Osteoblast (primary cell): Measurements from ENCODE around the gene SUSD4. TPM values are rescaled to one million over a fixed set of nuclear protein-coding genes. Genes with fewer than 3 reads are reported as not detected.

ENCODE experiments used
- DNase-seq: peaks from one replicate; pipeline ENCODE4 v3.0.0; 2011; ENCODE audit warnings: low spot score, mixed read lengths; ENCODE audit not compliant: insufficient read length; ENCODE audit errors: missing footprints
- H2AFZ ChIP-seq: 2 replicates; pipeline ENCODE4 v1.6.0; 2011; ENCODE audit warnings: mild to moderate bottlenecking, low read length
- H3K27ac ChIP-seq: 2 replicates; pipeline ENCODE4 v1.5.1; 2011; ENCODE audit warnings: mild to moderate bottlenecking, low read depth, low read length, moderate library complexity
- H3K27me3 ChIP-seq: 2 replicates; pipeline ENCODE4 v1.6.0; 2012; ENCODE audit warnings: mild to moderate bottlenecking, control low read depth, inconsistent platforms, low read length, moderate library complexity; ENCODE audit not compliant: insufficient read depth
- H3K36me3 ChIP-seq: 2 replicates; pipeline ENCODE4 v1.5.1; 2011; ENCODE audit warnings: mild to moderate bottlenecking, low read length, control low read depth, moderate library complexity; ENCODE audit not compliant: insufficient read depth
- H3K4me1 ChIP-seq: 2 replicates; pipeline ENCODE4 v1.5.1; 2011; ENCODE audit warnings: mild to moderate bottlenecking, low read length, control low read depth, moderate library complexity; ENCODE audit not compliant: insufficient read depth
- H3K4me2 ChIP-seq: 2 replicates; pipeline ENCODE4 v1.6.0; 2011; ENCODE audit warnings: mild to moderate bottlenecking, low read length; ENCODE audit not compliant: insufficient read depth
- H3K4me3 ChIP-seq: fragments of 200-600 bp; sonication (generic); 3 replicates; pipeline ENCODE4 v1.5.1; 2012; ENCODE audit warnings: mild to moderate bottlenecking, low read length, inconsistent platforms; ENCODE audit not compliant: insufficient read depth
- H3K79me2 ChIP-seq: 2 replicates; pipeline ENCODE4 v1.6.0; 2012; ENCODE audit warnings: mild to moderate bottlenecking, low read length, control low read depth, inconsistent platforms; ENCODE audit not compliant: insufficient read depth
- H3K9me3 ChIP-seq: 2 replicates; pipeline ENCODE4 v1.5.1; 2011; ENCODE audit warnings: low read depth, low read length, control low read depth
- H4K20me1 ChIP-seq: 2 replicates; pipeline ENCODE4 v1.6.0; 2012; ENCODE audit warnings: mild to moderate bottlenecking, low read length, control low read depth; ENCODE audit not compliant: insufficient read depth
- total RNA-seq: library from RNA; depleted of rRNA; stranded (reverse); fragments of >200 nt; gene quantifications from 2 replicates; pipeline ENCODE4 v1.2.3, GENCODE V29; 2012
- TF ChIP-seq, protein P1 (sequence below): IDR thresholded peaks from 2 replicates; pipeline ENCODE4 v1.5.1; 2011; ENCODE audit warnings: mild to moderate bottlenecking, low read depth, low read length, moderate library complexity; ENCODE audit errors: extremely low read depth

Gene SUSD4
- total RNA-seq, 1 donor, result not detected

GRCh38 chr1:223229756-223230155 lies 134.2 kb downstream of the SUSD4 start:
- no peaks in the 10 kb centered on the region for H3K9me3 ChIP-seq
- DNase-seq, result peak; percentile 14
- H3K27ac ChIP-seq, result peak overlapping the region; percentile 97
- H3K4me3 ChIP-seq, result peak overlapping the region; percentile 31
- no peaks in the 10 kb centered on the region for H3K36me3 ChIP-seq
- H3K4me2 ChIP-seq, result peak overlapping the region; percentile 80
- no peaks in the 10 kb centered on the region for H3K27me3 ChIP-seq
- H4K20me1 ChIP-seq, result no peaks in the 10 kb centered on the region
- peaks cover 48% of the 10 kb centered on the region for H3K4me1 ChIP-seq
- TF ChIP-seq, protein P1, sequence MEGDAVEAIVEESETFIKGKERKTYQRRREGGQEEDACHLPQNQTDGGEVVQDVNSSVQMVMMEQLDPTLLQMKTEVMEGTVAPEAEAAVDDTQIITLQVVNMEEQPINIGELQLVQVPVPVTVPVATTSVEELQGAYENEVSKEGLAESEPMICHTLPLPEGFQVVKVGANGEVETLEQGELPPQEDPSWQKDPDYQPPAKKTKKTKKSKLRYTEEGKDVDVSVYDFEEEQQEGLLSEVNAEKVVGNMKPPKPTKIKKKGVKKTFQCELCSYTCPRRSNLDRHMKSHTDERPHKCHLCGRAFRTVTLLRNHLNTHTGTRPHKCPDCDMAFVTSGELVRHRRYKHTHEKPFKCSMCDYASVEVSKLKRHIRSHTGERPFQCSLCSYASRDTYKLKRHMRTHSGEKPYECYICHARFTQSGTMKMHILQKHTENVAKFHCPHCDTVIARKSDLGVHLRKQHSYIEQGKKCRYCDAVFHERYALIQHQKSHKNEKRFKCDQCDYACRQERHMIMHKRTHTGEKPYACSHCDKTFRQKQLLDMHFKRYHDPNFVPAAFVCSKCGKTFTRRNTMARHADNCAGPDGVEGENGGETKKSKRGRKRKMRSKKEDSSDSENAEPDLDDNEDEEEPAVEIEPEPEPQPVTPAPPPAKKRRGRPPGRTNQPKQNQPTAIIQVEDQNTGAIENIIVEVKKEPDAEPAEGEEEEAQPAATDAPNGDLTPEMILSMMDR, result no peak
- peak overlapping the region; percentile 11 for H2AFZ ChIP-seq
- no peaks in the 10 kb centered on the region for H3K79me2 ChIP-seq

- no peaks in the 10 kb centered on the region for H3K36me3 ChIP-seq
- H3K4me3 ChIP-seq, result no peak overlapping the region
- TF ChIP-seq, protein P1, result no peak
- no peaks in the 10 kb centered on the region for H4K20me1 ChIP-seq
- H3K79me2 ChIP-seq, result no peaks in the 10 kb centered on the region
- no peak for DNase-seq
- no peak overlapping the region for H2AFZ ChIP-seq
- no peaks in the 10 kb centered on the region for H3K27me3 ChIP-seq
- no peak overlapping the region for H3K27ac ChIP-seq
- no peaks in the 10 kb centered on the region for H3K9me3 ChIP-seq
- H3K4me2 ChIP-seq, result no peak overlapping the region
- peaks cover 43% of the 10 kb centered on the region for H3K4me1 ChIP-seq
Measured at GRCh38 chr1:223228931-223229528, 134.9 kb downstream of the SUSD4 start.

- Histone ChIP-seq H3K4me2 (no peak overlapping the region), H3K9me3 (no peaks in the 10 kb centered on the region), H3K4me3 (no peak overlapping the region), H3K4me1 (peaks cover 35% of the 10 kb centered on the region), H3K36me3 (no peaks in the 10 kb centered on the region), H3K79me2 (no peaks in the 10 kb centered on the region), H4K20me1 (no peaks in the 10 kb centered on the region), H3K27ac (no peak overlapping the region), H3K27me3 (no peaks in the 10 kb centered on the region), H2AFZ (no peak overlapping the region)
- peak; percentile 8 for DNase-seq
- TF ChIP-seq, protein P1, result no peak
Measured at GRCh38 chr1:223228201-223228600, 135.8 kb downstream of the SUSD4 start.

GRCh38 chr1:223227486-223228196 lies 136.3 kb downstream of the SUSD4 start:
- Histone ChIP-seq H4K20me1 (no peaks in the 10 kb centered on the region), H3K27ac (no peak overlapping the region), H3K79me2 (no peaks in the 10 kb centered on the region), H3K9me3 (no peaks in the 10 kb centered on the region), H2AFZ (no peak overlapping the region), H3K27me3 (no peaks in the 10 kb centered on the region), H3K4me1 (peaks cover 30% of the 10 kb centered on the region), H3K4me3 (no peak overlapping the region), H3K36me3 (no peaks in the 10 kb centered on the region), H3K4me2 (no peak overlapping the region)
- TF ChIP-seq, protein P1, result no peak
- DNase-seq, result peak; percentile 26
